GM18520 (cell line): ENCODE measurements around the gene CENPA.
"Not testable (repeated sequence)": the region's sequence is repeated elsewhere in the genome, so short reads cannot be mapped to it uniquely, and the experiment has no call there.

Experiments
- ATAC-seq: cut with Tn5 transposase; IDR thresholded peaks from one replicate; pipeline ENCODE4 v1.9.1; 2021; ENCODE audit not compliant: unreplicated experiment

Gene CENPA

GRCh38 chr2:26785431-26786206, at the start of gene CENPA:
Gene CENPA, plus strand, starts transcription at chr2:26786056. Its CDS starts 141 bp downstream, at chr2:26786197.
- ATAC-seq = peak; percentile 98

- no peak for ATAC-seq
These were observed 48.6 kb upstream of the CENPA start for GRCh38 chr2:26737221-26737620.

DNA sequence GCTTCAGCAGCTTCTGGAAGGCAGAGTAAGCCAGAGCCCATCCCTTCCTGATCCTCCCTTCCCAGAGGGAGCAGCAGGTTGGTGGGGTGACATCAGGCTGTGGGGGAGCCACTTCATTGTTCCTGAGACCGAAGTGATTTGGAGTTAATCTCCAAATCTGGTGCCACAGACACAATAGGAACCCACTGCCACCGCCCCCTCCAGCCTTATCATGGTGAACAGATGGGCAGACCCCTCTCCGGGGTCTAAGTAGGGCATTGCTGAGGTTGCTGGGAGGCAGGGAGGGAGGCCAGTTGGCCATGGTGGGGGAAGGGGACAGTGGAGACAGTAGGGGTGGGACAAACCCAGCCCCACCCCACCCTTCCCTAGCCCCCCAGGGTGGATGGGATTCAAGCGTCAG, 47.4 kb upstream of the CENPA start:
- no peak for ATAC-seq

DNA sequence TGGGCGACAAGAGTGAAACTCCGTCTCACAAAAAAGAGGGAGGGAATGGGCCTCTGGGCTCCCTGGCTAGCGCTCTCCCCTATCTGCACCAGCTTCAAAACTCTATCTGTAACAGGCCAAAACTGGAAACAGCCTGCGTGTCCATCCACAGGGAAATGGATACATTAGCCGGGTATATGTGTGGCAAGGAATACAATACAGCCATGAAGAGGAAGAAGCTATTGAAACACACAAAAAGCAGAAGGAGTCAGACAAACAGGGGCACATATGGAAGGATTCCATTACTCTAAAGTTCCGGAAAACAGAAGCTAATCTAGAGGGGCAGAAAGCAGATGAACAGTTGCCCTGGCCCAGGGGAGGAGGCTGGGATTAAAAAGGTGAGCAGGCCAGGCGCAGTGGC, 46.3 kb upstream of the CENPA start:
- ATAC-seq = no peak

GRCh38 chr2:26740346-26740745, 45.5 kb upstream of the CENPA start:
- no peak for ATAC-seq

DNA sequence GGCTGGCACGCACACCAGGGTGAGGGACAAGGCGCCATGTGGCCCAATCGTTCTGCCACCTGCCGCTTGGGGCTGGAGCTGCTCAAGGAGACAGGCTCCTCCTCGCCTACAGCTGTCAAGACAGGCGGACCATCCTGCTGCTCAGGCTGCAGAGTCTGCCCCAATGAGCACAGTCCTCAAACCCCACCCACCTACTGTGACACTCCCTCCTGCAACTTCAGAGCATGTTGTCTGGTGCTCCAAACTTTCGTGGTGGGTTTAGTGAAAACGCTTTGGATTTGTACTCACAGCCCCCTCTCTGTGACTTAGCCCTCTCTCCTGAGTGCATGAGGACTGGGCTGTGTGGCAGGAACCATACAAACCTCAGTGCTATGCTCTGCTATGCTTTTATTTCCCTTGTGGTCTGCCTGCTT, 45.0 kb upstream of the CENPA start:
- ATAC-seq = no peak

- ATAC-seq = no peak
These were observed 43.6 kb upstream of the CENPA start for GRCh38 chr2:26742048-26742770.

DNA sequence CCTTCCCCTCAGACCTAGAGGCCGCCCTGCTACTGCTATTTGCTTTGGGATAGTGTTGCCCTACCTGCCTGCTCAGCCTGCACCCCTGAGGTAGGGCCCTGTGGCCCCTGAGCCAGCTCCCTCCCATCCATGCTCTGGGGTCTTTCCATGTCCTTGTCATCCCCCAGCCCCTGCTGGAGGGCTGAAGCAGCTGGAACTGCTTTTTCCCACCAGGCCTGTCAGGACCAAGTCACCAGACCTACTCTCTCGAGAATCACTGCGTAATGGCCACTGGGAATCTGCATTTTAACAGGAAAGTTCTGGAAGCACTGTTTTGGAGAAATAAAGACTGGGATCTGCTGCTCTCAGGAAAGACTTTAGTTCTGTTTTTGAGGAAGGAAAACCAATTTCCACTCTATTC, 42.0 kb upstream of the CENPA start:
- ATAC-seq = no peak

GRCh38 chr2:26744953-26745352, 40.9 kb upstream of the CENPA start:
- no peak for ATAC-seq

DNA sequence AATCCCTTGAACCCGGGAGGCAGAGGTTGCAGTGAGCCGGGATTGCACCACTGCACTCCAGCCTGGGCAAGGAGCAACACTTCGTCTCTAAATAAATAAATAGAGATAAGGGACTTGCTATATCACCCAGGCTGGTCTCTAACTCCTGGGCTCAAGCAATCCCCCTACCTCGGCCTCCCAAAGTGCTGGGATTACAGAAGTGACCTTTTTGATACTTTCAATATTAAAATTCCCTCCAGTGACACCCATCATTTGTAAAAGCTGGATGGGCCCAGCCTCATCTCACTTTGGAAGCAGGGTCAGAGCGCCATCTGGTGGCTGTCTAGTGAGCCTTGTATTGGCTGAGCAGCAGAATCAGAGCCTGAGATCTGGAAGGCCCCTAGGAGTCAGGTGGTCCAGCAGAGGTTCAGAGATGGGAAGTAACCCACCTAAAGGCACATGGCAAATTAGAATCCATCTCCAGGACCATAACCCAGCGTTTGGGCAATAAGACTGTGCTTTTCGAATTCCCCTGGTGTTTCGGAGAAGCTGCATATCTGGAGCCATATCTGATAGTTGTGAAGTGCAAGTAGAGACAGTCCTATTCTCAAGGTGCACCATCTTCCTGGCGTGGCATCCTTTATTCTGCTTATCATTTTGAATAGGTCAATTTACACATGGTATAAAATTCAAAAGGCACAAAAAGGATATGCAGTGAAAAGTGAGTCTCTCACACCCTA, 40.1 kb upstream of the CENPA start:
- no peak for ATAC-seq

DNA sequence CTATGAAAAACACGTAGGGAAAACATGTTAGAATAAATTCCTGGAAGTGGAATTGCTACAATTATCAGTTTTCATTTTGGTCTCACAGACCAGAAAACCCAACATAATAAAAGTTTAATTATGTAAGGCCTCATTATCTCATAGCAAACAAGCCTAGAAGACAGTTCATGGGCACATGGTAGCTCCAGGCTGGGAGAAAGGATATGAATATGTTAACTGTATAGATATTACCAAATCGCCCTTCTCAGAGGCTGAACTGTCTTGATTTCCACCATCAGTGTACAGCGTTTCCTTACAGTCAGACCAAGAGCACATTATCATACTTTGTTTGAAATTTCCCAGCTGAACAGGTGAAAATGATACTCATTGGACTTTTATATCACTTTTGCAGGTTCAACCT, 38.9 kb upstream of the CENPA start:
- no peak for ATAC-seq

DNA sequence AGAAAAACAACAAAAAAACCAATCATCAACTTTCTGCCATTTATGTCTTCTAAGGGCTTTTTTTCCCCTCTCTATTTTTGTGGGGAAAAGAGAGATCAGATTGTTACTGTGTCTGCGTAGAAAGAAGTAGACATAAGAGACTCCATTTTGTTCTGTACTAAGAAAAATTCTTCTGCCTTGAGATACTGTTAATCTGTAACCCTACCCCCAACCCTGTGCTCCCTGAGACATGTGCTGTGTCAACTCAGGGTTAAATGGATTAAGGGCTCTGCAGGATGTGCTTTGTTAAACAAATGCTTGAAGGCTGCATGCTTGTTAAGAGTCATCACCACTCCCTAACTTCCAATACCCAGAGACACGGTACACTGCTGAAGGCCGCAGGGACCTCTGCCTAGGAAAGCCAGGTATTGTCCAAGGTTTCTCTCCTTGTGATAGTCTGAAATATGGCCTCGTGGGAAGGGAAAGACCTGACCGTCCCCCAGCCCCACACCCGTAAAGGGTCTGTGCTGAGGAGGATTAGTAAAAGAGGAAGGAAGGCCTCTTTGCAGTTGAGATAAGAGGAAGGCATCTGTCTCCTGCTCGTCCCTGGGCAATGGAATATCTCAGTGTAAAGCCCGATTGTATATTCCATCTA, 36.0 kb upstream of the CENPA start:
- ATAC-seq = not testable (repeated sequence)

DNA sequence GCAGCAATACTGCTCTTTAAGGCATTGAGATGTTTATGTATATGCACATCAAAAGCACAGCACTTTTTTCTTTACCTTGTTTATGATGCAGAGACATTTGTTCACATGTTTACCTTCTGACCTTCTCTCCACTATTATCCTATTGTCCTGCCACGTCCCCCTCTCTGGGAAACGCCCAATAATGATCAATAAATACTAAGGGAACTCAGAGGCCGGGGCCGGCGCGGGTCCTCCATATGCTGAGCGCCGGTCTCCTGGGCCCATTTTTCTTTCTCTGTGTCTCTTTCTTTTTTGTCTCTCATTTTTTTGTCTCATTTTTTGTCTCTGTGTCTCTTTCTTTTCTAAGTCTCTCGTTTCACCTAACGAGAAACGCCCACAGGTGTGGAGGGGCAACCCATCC, 35.4 kb upstream of the CENPA start:
- not testable (repeated sequence) for ATAC-seq

DNA sequence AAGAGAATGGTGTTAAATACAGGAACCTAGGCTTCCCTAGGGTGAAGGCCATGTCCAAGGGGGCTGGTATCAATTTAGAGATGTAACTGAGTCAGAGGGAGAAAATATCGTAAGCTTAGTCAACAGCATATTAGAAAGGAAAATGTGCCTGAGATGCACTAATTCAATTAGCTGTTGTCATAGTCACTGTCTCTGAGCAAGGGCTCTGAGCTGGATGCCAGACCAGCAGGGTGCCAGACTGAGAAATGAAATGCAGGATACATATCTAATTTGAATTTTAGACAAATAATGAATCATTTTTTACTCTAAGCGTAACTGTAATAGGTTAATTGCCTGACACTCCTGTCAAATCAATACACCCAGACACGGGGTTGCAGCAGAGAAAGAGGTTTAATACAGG, 33.2 kb upstream of the CENPA start:
- no peak for ATAC-seq

DNA sequence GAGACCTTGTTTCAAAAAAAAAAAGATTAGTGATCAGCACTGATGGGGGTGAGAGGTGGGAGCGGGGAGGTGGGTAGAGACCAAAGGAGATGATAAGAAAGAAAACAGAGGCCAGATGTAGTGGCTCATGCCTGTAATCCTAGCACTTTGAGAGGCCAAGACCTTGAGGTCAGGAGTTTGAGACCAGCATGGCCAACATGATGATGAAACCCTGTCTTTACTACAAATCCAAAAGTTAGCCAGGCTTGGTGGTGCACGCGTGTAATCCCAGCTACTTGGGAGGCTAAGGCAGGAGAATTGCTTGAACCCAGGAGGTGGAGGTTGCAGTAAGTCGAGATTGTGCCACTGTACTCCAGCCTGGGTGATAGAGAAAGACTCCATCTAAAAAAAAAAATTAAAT, 31.3 kb upstream of the CENPA start:
- ATAC-seq = no peak

GRCh38 chr2:26754972-26755670, 30.7 kb upstream of the CENPA start:
- ATAC-seq = no peak

DNA sequence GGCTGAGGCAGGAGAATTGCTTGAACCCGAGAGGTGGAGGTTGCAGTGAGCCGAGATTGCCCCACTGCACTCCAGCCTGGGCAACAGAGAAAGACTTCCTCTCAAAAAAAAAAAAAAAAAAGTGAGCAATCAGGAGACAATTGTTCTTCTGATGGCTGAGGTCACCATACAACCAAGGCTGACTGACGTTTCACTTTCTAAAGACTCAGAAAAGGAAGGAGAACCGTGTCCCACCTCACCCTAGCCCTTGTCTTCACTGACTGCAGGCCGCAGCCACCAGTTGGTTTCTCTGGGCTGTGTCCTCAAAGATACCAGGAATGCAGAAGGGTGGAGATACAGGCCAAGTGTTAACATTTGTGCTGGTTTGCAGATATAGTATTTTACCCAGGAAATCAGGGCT, 29.5 kb upstream of the CENPA start:
- no peak for ATAC-seq

- ATAC-seq = no peak
These were observed 27.7 kb upstream of the CENPA start for GRCh38 chr2:26757873-26758789.

GRCh38 chr2:26758790-26759321, 27.0 kb upstream of the CENPA start:
- no peak for ATAC-seq
